ENCODE results near the gene RMND5B. TPM values are rescaled to one million over a fixed set of nuclear protein-coding genes. Genes with fewer than 3 reads are reported as not detected.

Gene RMND5B
- polyA plus RNA-seq, 1 of the 3 experiments (the other 2 are of a cell fraction) = 42.8 TPM

- TF ChIP-seq REST (IDR thresholded peaks at IDR 0.05; ENCODE audit: low read depth, low read length) (no peak), RAD21 (IDR thresholded peaks at IDR 0.05; ENCODE audit: low read length) (no peak), NRF1 (IDR thresholded peaks at IDR 0.05; ENCODE audit: low read depth, low read length) (no peak), MXI1 (IDR thresholded peaks at IDR 0.05; ENCODE audit: low read depth, low read length) (no peak), ELF1 (IDR thresholded peaks at IDR 0.05) (no peak), FOXJ3 (CRISPR knock-in tag; IDR thresholded peaks at IDR 0.05) (no peak), MAX (IDR thresholded peaks at IDR 0.05; ENCODE audit: low read depth) (no peak), FOSL2 (IDR thresholded peaks at IDR 0.05; ENCODE audit: borderline replicate concordance, low read depth) (no peak), YY1 (IDR thresholded peaks at IDR 0.05; ENCODE audit: low read depth) (no peak), NFIC (IDR thresholded peaks at IDR 0.05; ENCODE audit: borderline replicate concordance) (no peak), EZH2phosphoT487 (IDR thresholded peaks at IDR 0.05; ENCODE audit: borderline replicate concordance, low read depth) (no peak), MEF2A (IDR thresholded peaks at IDR 0.05; ENCODE audit: borderline replicate concordance, low read depth) (no peak), RCOR1 (IDR thresholded peaks at IDR 0.05; ENCODE audit: low read length) (no peak), EP300 (IDR thresholded peaks at IDR 0.05; ENCODE audit: borderline replicate concordance in 1 of 2, low read depth in 1 of 2, low read length in 1 of 2) (no peak), TEAD4 (IDR thresholded peaks at IDR 0.05; ENCODE audit: borderline replicate concordance, insufficient read depth) (no peak), GABPA (IDR thresholded peaks at IDR 0.05; ENCODE audit: low read depth) (no peak)
- TF ChIP-seq, protein P1, sequence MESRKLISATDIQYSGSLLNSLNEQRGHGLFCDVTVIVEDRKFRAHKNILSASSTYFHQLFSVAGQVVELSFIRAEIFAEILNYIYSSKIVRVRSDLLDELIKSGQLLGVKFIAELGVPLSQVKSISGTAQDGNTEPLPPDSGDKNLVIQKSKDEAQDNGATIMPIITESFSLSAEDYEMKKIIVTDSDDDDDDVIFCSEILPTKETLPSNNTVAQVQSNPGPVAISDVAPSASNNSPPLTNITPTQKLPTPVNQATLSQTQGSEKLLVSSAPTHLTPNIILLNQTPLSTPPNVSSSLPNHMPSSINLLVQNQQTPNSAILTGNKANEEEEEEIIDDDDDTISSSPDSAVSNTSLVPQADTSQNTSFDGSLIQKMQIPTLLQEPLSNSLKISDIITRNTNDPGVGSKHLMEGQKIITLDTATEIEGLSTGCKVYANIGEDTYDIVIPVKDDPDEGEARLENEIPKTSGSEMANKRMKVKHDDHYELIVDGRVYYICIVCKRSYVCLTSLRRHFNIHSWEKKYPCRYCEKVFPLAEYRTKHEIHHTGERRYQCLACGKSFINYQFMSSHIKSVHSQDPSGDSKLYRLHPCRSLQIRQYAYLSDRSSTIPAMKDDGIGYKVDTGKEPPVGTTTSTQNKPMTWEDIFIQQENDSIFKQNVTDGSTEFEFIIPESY (IDR thresholded peaks at IDR 0.05; ENCODE audit: borderline replicate concordance, low read depth) = no peak
- POLR2A ChIA-PET = no interaction called here
- H3K4me3 ChIP-seq (ENCODE audit: low read depth in 2 of 2, low read length in 1 of 2) = no peak overlapping the region
Measured at GRCh38 chr5:178123966-178124925, 6.6 kb upstream of the RMND5B start.

More at GRCh38 chr5:178123966-178124925, 6.6 kb upstream of the RMND5B start:
- Histone ChIP-seq H3K27ac (ENCODE audit: low read depth in 2 of 2, low read length in 1 of 2) (no peak overlapping the region), H2AFZ (ENCODE audit: low read depth) (no peak overlapping the region), H3K9me3 (no peaks in the 10 kb centered on the region), H3K27me3 (ENCODE audit: insufficient read depth) (no peaks in the 10 kb centered on the region), H3K36me3 (replicated peaks in 1 of 2; ENCODE audit: control insufficient read depth in 1 of 2, insufficient read depth in 2 of 2, low read length in 1 of 2) (no peaks in the 10 kb centered on the region), H3K9ac (no peak overlapping the region), H3K4me1 (ENCODE audit: control insufficient read depth in 1 of 2, insufficient read depth in 2 of 2, low read depth in 1 of 2, low read length in 1 of 2) (peaks cover 0 to 29% of the 10 kb centered on the region in 2 experiments; a peak in 1 of 4 replicates), H4K20me1 (ENCODE audit: insufficient read depth) (no peaks in the 10 kb centered on the region), H3K4me2 (no peak overlapping the region), H3K79me2 (ENCODE audit: insufficient read depth) (no peaks in the 10 kb centered on the region), H3F3A (replicated peaks; ENCODE audit: insufficient read depth) (no peaks in the 10 kb centered on the region), H3K9me2 (no peaks in the 10 kb centered on the region)
- 88% methylated on average over 8 of the region's 18 CpGs for WGBS (ENCODE audit: low lambda C conversion rate)
- CTCF ChIA-PET = interaction anchor here (1.0 to 9.4 kb wide), 5 partner anchors 12 to 466 kb away, joined by 3 to 116 read pairs (median 3); partner anchors contain the start of gene COL23A1
- no peak for DNase-seq
